Lung (tissue), 12 donors: Measurements from ENCODE around the gene SNTG2. TPM values are rescaled to one million over a fixed set of nuclear protein-coding genes. Genes with fewer than 3 reads are reported as not detected.
"Not testable (repeated sequence)": the region's sequence is repeated elsewhere in the genome, so short reads cannot be mapped to it uniquely, and the experiment has no call there.

ENCODE experiments used
- ATAC-seq: fragments of 200-7000 bp; cut with Tn5 transposase; one replicate; pipeline ENCODE4 v1.9.1; 2020; ENCODE audit warnings: moderate number of reproducible peaks; ENCODE audit not compliant: insufficient read depth, low FRiP score
- DNase-seq, 3 donors: peaks; one replicate each; pipeline ENCODE4 v3.0.0-alpha.2; 2013 to 2017
- H3K27ac ChIP-seq, 2 donors: one replicate each; pipeline ENCODE4 v1.5.1; 2013; ENCODE audit warnings: mild to moderate bottlenecking in 2 of 2, moderate library complexity in 2 of 2, control low read depth in 1 of 2, inconsistent platforms in 1 of 2, low read depth in 1 of 2, low read length in 1 of 2
- H3K27me3 ChIP-seq, 3 donors: one replicate each; pipeline ENCODE4 v1.5.1; 2013; ENCODE audit warnings: low read length in 2 of 3; ENCODE audit not compliant: control insufficient read depth in 3 of 3, insufficient read depth in 3 of 3
- H3K36me3 ChIP-seq, 4 donors: one replicate each; pipeline ENCODE4 v1.5.1; 2013; ENCODE audit warnings: low read length in 4 of 4, mild to moderate bottlenecking in 1 of 4, moderate library complexity in 1 of 4; ENCODE audit not compliant: control insufficient read depth in 4 of 4, insufficient read depth in 4 of 4
- H3K4me1 ChIP-seq, 5 donors: one replicate each; pipeline ENCODE4 v1.5.1; 2013; ENCODE audit warnings: low read length in 5 of 5, mild to moderate bottlenecking in 2 of 5, moderate library complexity in 1 of 5; ENCODE audit not compliant: control insufficient read depth in 5 of 5, insufficient read depth in 5 of 5
- H3K4me3 ChIP-seq: one replicate; pipeline ENCODE4 v1.5.1; 2013; ENCODE audit warnings: mild to moderate bottlenecking, control low read depth, moderate library complexity
- H3K9ac ChIP-seq, 2 donors: one replicate each; pipeline ENCODE4 v1.5.1; 2013; ENCODE audit warnings: low read length in 2 of 2, control low read depth in 1 of 2; ENCODE audit not compliant: insufficient read depth in 1 of 2
- H3K9me3 ChIP-seq, 4 donors: one replicate each; pipeline ENCODE4 v1.5.1; 2013; ENCODE audit warnings: low read length in 3 of 4, mild to moderate bottlenecking in 1 of 4, moderate library complexity in 1 of 4; ENCODE audit not compliant: control insufficient read depth in 4 of 4, insufficient read depth in 3 of 4
- WGBS, 2 donors: extraction: QIAGEN DNeasy Blood & Tissue Kit; methylation state at CpG; one replicate each; pipeline ENCODE4 v1.1.7; 2013; 5-methylcytosine and 5-hydroxymethylcytosine counted together
- polyA plus RNA-seq, 2 donors: library from polyadenylated mRNA; stranded (reverse); fragments of 200-250 nt; gene quantifications; one replicate each; pipeline ENCODE4 v1.2.1, GENCODE V29; 2013
- total RNA-seq, 2 donors: library from RNA; depleted of rRNA in 1 of 2; stranded (reverse); fragments of >200 nt in 1 of 2; gene quantifications; one replicate each; pipeline ENCODE4 v1.2.1, GENCODE V29; 2014 to 2021
- TF ChIP-seq, protein P1 (sequence below): IDR thresholded peaks from 2 replicates; pipeline ENCODE4 v1.5.1; 2012; ENCODE audit warnings: mild to moderate bottlenecking; ENCODE audit errors: control extremely low read depth, extremely low read depth
- donor health status: control.
- donor health status: control.
- donor health status: Bipolar disorder and iron deficiency.
- donor health status: healthy.
- donor health status: DM: yes; HTN: yes; CAD: no.

SNTG2 gene
- total and polyA plus RNA-seq, 4 donors, result 0.31 to 1.8 (median 1.2) TPM

DNA sequence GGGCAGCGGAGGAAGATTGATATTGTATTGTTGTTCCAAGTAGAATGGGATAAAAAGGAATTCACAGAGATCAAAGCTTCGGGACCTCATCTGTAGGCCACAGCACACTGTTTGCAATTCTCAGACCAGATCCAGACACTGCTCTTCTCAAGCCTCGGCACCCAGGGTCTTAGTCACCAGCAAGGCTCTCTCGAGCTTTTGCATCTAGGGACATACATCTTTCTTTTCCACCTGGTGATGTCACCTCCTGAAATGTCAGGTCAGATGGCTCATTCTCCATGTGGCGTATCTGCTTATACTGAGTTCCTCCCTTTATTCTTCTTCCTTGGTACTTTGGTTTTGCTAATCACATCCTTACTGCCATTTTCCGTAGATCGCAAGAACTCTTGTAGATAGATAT is 42.9 kb upstream of the SNTG2 start:
- no peaks in the 10 kb centered on the region for H3K9me3 ChIP-seq
- H3K27me3 ChIP-seq, result no peaks in the 10 kb centered on the region
- ATAC-seq (no peak), DNase-seq (no peak)
- H3K36me3 ChIP-seq, result no peaks in the 10 kb centered on the region
- no peak overlapping the region for H3K9ac ChIP-seq
- 84 to 86% methylated on average over 7 of the region's 7 CpGs for WGBS, 2 donors
- no peak overlapping the region for H3K4me3 ChIP-seq
- H3K4me1 ChIP-seq, result no peaks in the 10 kb centered on the region
- no peak overlapping the region for H3K27ac ChIP-seq
- TF ChIP-seq, protein P1, sequence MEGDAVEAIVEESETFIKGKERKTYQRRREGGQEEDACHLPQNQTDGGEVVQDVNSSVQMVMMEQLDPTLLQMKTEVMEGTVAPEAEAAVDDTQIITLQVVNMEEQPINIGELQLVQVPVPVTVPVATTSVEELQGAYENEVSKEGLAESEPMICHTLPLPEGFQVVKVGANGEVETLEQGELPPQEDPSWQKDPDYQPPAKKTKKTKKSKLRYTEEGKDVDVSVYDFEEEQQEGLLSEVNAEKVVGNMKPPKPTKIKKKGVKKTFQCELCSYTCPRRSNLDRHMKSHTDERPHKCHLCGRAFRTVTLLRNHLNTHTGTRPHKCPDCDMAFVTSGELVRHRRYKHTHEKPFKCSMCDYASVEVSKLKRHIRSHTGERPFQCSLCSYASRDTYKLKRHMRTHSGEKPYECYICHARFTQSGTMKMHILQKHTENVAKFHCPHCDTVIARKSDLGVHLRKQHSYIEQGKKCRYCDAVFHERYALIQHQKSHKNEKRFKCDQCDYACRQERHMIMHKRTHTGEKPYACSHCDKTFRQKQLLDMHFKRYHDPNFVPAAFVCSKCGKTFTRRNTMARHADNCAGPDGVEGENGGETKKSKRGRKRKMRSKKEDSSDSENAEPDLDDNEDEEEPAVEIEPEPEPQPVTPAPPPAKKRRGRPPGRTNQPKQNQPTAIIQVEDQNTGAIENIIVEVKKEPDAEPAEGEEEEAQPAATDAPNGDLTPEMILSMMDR, result no peak

GRCh38 chr2:908568-908967 is 42.1 kb upstream of the SNTG2 start:
- ATAC-seq (no peak), DNase-seq (no peak)
- Histone ChIP-seq H3K4me3 (no peak overlapping the region), H3K27ac (no peak overlapping the region), H3K9ac (no peak overlapping the region), H3K9me3 (no peaks in the 10 kb centered on the region), H3K36me3 (no peaks in the 10 kb centered on the region), H3K4me1 (no peaks in the 10 kb centered on the region), H3K27me3 (no peaks in the 10 kb centered on the region)
- WGBS, 2 donors, result 82 to 84% methylated on average over 4 of the region's 4 CpGs
- TF ChIP-seq, protein P1, result no peak

DNA sequence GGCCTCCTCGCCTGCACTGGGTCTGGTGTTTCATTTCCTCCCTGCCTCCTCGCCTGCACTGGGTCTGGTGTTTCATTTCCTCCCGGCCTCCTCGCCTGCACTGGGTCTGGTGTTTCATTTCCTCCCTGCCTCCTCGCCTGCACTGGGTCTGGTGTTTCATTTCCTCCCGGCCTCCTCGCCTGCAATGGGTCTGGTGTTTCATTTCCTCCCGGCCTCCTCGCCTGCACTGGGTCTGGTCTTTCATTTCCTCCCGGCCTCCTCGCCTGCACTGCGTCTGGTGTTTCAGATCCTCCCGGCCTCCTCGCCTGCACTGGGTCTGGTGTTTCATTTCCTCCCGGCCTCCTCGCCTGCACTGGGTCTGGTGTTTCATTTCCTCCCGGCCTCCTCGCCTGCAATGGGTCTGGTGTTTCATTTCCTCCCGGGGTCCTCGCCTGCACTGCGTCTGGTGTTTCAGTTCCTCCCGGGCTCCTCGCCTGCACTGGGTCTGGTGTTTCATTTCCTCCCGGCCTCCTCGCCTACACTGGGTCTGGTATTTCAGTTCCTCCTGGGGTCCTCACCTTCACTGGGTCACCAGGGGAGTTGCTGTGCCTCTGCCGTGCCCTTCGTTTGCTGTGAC is 40.8 kb upstream of the SNTG2 start:
- not testable (repeated sequence) for H3K9ac ChIP-seq, DNase-seq, H3K27me3 ChIP-seq, ATAC-seq, H3K4me1 ChIP-seq, H3K36me3 ChIP-seq, H3K4me3 ChIP-seq, H3K9me3 ChIP-seq, H3K27ac ChIP-seq
- WGBS, 2 donors, result 77 to 81% methylated on average over 25 to 26 of the region's 27 CpGs

GRCh38 chr2:910698-911097 is 40.0 kb upstream of the SNTG2 start:
- H3K9ac ChIP-seq, result no peak overlapping the region
- H3K36me3 ChIP-seq, result no peaks in the 10 kb centered on the region
- TF ChIP-seq, protein P1, result no peak
- H3K9me3 ChIP-seq, result no peaks in the 10 kb centered on the region
- ATAC-seq (no peak), DNase-seq (no peak)
- WGBS, 2 donors, result 85 to 86% methylated on average over 16 of the region's 16 CpGs
- H3K27ac ChIP-seq, result no peak overlapping the region
- H3K4me1 ChIP-seq, result no peaks in the 10 kb centered on the region
- H3K4me3 ChIP-seq, result no peak overlapping the region
- H3K27me3 ChIP-seq, result no peaks in the 10 kb centered on the region
